ENCODE measurements around the gene DCHS1. TPM values are rescaled to one million over a fixed set of nuclear protein-coding genes. Genes with fewer than 3 reads are reported as not detected.
A peak's percentile ranks its signal among the peaks of the same experiment; 100 is the strongest.

DCHS1 gene
- total RNA-seq, 1 donor from 2014 or later, result 33.4 TPM

DNA sequence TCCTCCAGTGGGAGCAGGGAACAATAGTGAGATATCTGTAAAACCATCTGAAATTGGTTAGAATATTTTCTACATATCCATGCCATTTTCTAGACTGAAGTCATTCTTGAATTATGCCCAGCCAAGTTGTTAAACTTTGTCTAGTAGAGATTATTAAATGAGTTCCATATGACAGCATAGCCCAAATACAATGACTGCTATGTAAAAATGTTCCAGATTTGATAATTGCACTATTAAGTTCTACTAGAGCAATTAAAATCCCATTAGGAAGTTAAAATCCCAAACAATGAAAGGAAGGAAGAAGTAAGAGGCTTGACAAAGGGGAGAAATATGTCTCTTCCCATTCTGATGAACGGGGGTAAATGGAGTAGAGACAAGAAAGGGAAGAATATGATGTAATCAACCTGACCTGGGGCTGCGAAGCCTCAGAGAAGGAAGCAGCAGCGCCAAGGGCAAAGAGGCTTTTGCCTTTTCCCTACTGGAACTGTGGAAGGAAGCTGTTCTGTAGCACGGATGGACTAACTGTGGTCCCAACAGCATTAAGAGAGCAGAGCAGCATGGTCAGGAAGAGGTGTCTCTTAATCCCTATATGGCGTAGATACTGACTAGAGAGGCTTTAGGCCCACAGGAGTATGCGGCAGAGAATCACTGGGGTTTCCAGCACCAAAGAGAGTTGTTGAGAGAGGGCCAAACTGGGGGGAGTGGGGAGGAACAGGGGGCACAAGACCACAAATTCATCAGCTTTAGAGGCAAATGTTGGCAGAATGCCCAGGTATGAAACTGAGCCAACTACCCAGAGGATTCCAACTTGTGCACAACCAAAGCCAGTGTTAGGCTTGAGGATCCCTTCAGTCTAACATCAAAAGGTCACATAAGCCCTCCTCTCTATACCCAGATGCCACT lies 78.9 kb downstream of the DCHS1 start:
- TF ChIP-seq, protein P1, sequence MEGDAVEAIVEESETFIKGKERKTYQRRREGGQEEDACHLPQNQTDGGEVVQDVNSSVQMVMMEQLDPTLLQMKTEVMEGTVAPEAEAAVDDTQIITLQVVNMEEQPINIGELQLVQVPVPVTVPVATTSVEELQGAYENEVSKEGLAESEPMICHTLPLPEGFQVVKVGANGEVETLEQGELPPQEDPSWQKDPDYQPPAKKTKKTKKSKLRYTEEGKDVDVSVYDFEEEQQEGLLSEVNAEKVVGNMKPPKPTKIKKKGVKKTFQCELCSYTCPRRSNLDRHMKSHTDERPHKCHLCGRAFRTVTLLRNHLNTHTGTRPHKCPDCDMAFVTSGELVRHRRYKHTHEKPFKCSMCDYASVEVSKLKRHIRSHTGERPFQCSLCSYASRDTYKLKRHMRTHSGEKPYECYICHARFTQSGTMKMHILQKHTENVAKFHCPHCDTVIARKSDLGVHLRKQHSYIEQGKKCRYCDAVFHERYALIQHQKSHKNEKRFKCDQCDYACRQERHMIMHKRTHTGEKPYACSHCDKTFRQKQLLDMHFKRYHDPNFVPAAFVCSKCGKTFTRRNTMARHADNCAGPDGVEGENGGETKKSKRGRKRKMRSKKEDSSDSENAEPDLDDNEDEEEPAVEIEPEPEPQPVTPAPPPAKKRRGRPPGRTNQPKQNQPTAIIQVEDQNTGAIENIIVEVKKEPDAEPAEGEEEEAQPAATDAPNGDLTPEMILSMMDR (IDR thresholded peaks at IDR 0.05), result no peak
- Mint-ChIP-seq H3K27me3 (ENCODE audit: low read depth) (no peaks in the 10 kb centered on the region), H3K36me3 (ENCODE audit: low read depth) (peaks cover 4% of the 10 kb centered on the region), H3K4me3 (ENCODE audit: unreplicated experiment) (no peak overlapping the region), H3K4me1 (ENCODE audit: low read depth) (peaks cover 22% of the 10 kb centered on the region), H3K9me3 (ENCODE audit: low read depth) (no peaks in the 10 kb centered on the region), H3K27ac (ENCODE audit: unreplicated experiment) (no peak overlapping the region)
- DNase-seq (ENCODE audit: low spot score), result no peak

DNA sequence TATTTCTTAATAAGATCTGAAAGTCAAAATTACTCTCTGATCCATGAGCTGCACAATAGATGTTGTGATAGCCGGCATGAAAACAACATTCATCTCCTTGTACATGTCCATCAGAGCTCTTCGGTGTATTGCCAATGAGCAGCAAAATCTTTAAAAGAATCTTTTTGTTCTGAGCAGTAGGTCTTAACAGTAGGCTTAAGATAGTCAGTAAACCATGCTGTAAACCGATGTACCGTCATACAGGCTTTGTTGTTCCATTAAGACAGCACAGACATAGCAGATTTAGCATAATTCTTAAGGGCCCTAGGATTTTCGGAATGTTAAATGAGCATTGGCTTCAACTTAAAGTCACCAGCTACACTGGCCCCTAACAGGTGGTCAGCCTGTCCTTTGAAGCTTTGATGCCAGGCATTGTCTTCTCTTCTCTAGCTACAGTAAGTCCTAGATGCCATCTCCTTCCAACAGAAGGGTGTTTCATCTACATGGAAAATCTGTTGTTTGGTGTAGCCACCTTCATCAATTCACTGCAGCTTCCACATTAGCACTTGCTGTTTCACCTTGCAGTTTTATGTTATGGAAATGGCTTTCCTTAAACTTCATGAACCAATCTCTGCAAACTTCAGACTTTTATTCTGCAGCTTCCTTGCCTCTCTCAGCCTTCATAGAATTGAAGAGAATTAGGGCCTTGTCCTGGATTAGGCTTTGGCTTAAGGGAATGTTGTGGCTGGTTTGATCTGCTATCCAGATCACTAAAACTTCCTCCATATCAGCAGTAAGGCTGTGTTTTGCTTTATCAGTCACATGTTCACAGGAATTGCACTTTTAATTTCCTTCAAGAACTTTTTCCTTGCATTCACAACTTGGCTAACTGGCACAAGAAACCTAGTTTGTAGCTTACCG lies 80.5 kb downstream of the DCHS1 start:
- Mint-ChIP-seq H3K27me3 (ENCODE audit: low read depth) (no peaks in the 10 kb centered on the region), H3K4me3 (ENCODE audit: unreplicated experiment) (no peak overlapping the region), H3K36me3 (ENCODE audit: low read depth) (peaks cover 4% of the 10 kb centered on the region), H3K27ac (ENCODE audit: unreplicated experiment) (no peak overlapping the region), H3K4me1 (ENCODE audit: low read depth) (peaks cover 26% of the 10 kb centered on the region), H3K9me3 (ENCODE audit: low read depth) (no peaks in the 10 kb centered on the region)
- no peak for DNase-seq (ENCODE audit: low spot score)
- TF ChIP-seq, protein P1 (IDR thresholded peaks at IDR 0.05), result no peak

DNA sequence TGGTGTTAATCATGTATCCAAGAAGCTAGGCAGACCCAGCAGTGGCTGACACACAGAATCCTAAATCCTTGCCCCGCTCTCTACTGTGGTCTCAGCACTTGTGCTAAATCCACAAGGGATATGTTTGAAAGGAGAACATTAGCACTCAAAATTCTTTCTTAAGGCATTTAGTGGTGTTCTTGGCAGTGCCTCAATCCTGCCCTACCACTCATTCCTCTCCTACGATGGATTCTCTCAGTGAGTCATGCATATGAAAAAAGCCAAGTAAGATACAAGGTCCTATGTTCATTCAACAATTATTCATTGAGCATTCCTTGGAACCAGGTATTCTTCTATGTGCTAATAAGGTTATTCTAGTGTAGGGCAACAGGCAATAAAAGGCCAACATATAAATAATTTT lies 83.4 kb downstream of the DCHS1 start:
- Mint-ChIP-seq H3K4me3 (ENCODE audit: unreplicated experiment) (no peak overlapping the region), H3K4me1 (ENCODE audit: low read depth) (peaks cover 31% of the 10 kb centered on the region), H3K36me3 (ENCODE audit: low read depth) (peaks cover 5% of the 10 kb centered on the region), H3K27ac (ENCODE audit: unreplicated experiment) (peak overlapping the region; percentile 76), H3K27me3 (ENCODE audit: low read depth) (no peaks in the 10 kb centered on the region), H3K9me3 (ENCODE audit: low read depth) (no peaks in the 10 kb centered on the region)
- TF ChIP-seq, protein P1 (IDR thresholded peaks at IDR 0.05), result no peak
- no peak for DNase-seq (ENCODE audit: low spot score)

DNA sequence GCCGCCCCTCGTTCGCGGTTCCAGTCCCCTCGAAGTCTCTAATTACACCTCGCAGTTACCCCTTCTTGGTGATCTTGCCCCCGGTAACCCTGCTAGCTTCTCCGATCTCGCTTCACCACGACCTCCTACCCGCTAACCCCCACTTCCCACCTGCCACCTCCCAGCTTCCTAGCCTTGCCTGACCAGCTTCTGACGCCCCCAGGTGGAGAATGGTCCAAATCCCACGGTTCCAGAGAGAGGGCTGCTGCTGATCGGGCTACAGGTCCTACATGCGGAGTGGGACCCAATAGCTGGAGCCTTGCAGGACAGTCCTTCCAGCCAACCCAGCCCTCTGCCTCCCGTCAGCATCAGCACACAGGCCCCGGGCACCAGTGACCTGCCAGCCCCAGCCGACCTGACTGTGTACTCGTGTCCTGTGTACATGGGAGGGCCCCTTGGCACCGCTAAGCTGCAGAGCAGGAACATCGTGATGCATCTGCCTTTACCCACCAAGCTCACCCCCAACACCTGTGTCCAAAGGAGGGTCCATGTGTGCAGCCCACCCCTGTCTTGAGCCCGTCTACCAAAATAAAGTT lies 84.1 kb downstream of the DCHS1 start:
- no peaks in the 10 kb centered on the region for H3K27me3 Mint-ChIP-seq (ENCODE audit: low read depth)
- H3K9me3 Mint-ChIP-seq (ENCODE audit: low read depth), result no peaks in the 10 kb centered on the region
- no peak overlapping the region for H3K4me3 Mint-ChIP-seq (ENCODE audit: unreplicated experiment)
- H3K4me1 Mint-ChIP-seq (ENCODE audit: low read depth), result peaks cover 24% of the 10 kb centered on the region
- no peak for DNase-seq (ENCODE audit: low spot score)
- H3K36me3 Mint-ChIP-seq (ENCODE audit: low read depth), result peaks cover 8% of the 10 kb centered on the region
- H3K27ac Mint-ChIP-seq (ENCODE audit: unreplicated experiment), result no peak overlapping the region
- TF ChIP-seq, protein P1 (IDR thresholded peaks at IDR 0.05), result no peak

Other genes with a start within 250 kb of the DCHS1 start
- gene APBB1, start 236.7 kb downstream of the DCHS1 start, total RNA-seq, result 34.5 to 42.5 TPM (median 36.4 TPM) in 3 replicates
- 2.6 to 3.8 TPM (median 3.2 TPM) in 3 replicates for gene HPX, start 214.8 kb downstream of the DCHS1 start, total RNA-seq
- 27.2 to 36.9 TPM (median 27.6 TPM) in 3 replicates for gene TRIM3, start 181.9 kb downstream of the DCHS1 start, total RNA-seq
- 57.7 to 61.4 TPM (median 57.7 TPM) in 3 replicates for gene ARFIP2, start 174.5 kb downstream of the DCHS1 start, total RNA-seq
- gene TIMM10B, start 174.3 kb downstream of the DCHS1 start, total RNA-seq, result 27.4 to 34.1 TPM (median 28.7 TPM) in 3 replicates
- 3.8 to 7.4 TPM (median 5.8 TPM) in 3 replicates for gene DNHD1, start 158.5 kb downstream of the DCHS1 start, total RNA-seq
- 12.8 to 15.7 TPM (median 15.1 TPM) in 3 replicates for gene RRP8, start 52.2 kb downstream of the DCHS1 start, total RNA-seq
- gene ILK, start 52.0 kb downstream of the DCHS1 start, total RNA-seq, result 200 to 258 TPM (median 248 TPM) in 3 replicates
- gene TAF10, start 43.6 kb downstream of the DCHS1 start, total RNA-seq, result 80.9 to 124 TPM (median 82.8 TPM) in 3 replicates
- gene TPP1, start 36.4 kb downstream of the DCHS1 start, total RNA-seq, result 89.2 to 103 TPM (median 101 TPM) in 3 replicates
- gene MRPL17, start 27.5 kb upstream of the DCHS1 start, total RNA-seq, result 45.5 to 79.0 TPM (median 48.6 TPM) in 3 replicates
- 0.07 to 0.21 TPM in 2 of 3 replicates, not detected in the other for gene OR2AG2, start 116.2 kb upstream of the DCHS1 start, total RNA-seq
- not detected in 3 replicates for gene OR2AG1, start 127.2 kb upstream of the DCHS1 start, total RNA-seq
- gene OR6A2, start 143.9 kb upstream of the DCHS1 start, total RNA-seq, result 0.19 to 0.23 TPM in 2 of 3 replicates, not detected in the other
- gene OR10A5, start 189.9 kb upstream of the DCHS1 start, total RNA-seq, result not detected in 3 replicates
- gene OR10A2, start 207.2 kb upstream of the DCHS1 start, total RNA-seq, result not detected in 3 replicates
- gene OR10A4, start 220.8 kb upstream of the DCHS1 start, total RNA-seq, result not detected in 3 replicates
- not detected in 3 replicates for gene OR2D2, start 236.7 kb upstream of the DCHS1 start, total RNA-seq

Data from chondrocyte (in vitro differentiated cells).